CD4-positive, alpha-beta T cell treated with Interleukin-1 beta for 1 hour (primary cell): ENCODE measurements around the gene STK31.
"Not testable (repeated sequence)": the region's sequence is repeated elsewhere in the genome, so short reads cannot be mapped to it uniquely, and the experiment has no call there.

ENCODE experiments used
- DNase-seq, 2 donors: peaks; one replicate each; pipeline ENCODE4 v3.0.0-alpha.2; 2020 to 2022

Gene STK31

DNA sequence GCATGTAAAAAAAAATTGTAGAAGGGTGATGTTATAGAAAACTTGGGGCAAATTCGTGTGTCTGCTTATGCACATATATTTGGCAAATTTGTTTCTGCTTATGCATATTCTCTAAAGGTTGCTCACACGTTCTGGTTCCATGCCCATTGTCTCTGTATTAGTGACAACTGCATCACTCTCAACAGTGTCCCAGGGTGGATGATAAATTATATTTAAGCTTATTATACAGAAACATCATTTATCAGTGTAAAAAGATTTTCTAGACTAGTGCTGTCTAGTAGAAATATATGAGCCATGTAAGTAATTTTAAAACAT is 4.1 kb downstream of the STK31 start:
- no peak for DNase-seq

DNA sequence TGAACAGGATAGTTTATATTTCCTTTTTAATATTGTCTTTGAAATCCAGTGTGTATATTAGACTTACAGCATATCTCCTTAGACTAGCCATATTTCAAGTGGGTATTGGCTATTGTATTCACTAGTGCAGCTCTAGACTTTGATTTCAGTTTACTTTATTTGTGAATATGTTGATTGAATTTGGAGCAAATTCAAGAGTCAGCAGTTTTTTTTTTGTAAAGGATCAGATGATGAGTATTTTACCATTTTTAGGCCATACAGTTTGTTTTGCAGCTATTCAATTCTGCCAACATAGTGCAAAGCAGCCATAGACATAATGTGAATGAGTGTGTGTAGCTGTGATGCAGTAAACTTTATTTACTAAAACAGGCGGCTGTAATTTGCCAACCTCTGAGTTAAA is 4.6 kb downstream of the STK31 start:
- DNase-seq = no peak

DNA sequence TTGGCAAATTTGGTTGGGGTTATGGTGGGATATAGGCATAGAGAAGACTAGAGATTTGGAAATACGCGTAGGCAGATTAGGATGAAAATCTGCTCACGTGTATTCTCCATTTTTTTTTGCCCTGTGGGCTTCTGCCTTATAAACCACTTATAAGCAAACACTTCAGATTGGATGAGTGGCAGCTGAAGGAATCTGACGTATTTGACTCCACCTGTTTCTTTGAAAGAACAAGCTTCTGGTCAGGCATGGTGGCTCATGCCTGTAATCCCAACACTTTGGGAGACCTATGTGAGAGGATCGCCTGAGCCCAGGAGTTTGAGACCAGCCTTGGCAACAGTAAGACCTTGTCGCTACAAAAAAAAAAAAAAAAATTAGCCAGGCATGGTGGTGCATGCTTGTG is 5.1 kb downstream of the STK31 start:
- no peak for DNase-seq

DNA sequence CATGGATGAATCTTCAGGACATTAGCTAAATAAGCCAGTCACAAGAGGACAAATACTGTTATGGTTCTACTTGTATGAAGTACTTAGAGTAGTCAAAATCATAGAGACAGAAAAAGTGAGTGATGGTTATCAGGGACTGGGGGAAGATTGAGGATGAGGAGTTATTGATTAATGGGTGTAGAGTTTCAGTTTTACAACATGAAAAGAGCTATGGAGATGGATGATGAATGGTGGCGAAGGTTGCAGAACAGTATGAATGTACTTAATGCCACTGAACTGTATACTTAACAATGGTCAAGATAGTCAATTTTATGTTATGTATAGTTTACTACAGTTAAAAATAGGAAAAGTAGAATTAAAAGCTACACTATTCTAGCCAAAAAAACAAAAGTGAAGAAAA is 7.8 kb downstream of the STK31 start:
- no peak for DNase-seq

DNA sequence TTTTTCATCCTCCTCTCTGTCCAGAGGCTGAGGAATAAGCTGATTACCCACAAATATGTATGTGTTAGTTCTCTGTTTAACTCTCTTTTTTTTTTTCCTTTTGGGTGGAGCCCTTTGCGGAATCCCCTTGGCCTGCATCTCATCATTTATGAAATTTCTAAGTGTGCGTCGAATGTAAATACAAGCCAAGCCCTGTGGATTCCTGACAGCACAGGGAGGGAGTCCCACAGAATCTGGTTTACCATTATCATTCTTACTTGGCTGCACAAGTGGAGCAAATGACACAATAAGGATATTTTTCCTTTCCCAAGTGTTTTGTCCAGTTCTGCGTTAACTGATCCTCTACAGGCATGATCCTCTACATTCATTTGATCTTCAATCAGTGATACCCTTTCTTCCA is 11.4 kb downstream of the STK31 start:
- DNase-seq = no peak

DNA sequence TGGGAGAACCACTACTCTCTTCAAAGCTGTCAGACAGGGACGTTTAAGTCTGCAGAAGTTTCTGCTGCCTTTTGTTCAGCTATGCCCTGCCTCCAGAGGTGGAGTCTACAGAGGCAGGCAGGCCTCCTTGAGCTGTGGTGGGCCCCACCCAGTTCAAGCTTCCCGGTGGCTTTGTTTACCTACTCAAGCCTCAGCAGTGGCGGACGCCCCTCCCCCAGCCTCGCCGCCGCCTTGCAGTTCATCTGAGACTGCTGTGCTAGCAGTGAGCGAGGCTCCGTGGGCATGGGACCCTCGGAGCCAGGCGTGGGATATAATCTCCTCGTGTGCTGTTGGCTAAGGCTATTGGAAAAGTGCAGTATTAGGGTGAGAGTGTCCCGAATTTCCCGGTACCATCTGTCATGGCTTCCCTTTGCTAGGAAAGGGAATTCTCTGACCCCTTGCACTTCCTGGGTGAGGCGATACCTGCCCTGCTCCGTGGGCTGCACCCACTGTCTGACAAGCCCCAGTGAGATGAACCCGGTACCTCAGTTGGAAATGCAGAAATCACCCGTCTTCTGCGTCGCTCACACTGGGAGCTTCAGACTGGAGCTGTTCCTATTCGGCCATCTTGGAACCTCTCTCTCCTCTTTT is 12.7 kb downstream of the STK31 start:
- DNase-seq = not testable (repeated sequence)

DNA sequence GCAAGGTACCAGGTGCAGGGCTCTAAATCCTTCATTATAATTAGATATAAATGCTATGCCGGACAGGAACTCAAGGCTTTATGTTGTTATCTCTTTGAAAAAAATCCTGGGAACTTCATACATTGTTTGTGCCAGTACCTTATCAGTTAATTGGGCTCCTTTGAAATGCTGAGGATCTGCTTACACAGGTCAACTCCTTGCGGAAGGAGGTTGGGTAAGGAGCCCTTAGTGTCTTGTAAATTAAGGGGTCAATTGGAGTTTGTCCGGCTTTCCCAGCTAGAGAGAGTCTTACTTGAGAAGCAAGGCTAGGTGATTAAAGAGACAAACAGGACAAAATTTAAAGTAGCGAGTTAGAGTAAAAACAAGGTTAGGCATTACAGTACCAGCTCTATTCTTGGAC is 14.1 kb downstream of the STK31 start:
- not testable (repeated sequence) for DNase-seq

DNA sequence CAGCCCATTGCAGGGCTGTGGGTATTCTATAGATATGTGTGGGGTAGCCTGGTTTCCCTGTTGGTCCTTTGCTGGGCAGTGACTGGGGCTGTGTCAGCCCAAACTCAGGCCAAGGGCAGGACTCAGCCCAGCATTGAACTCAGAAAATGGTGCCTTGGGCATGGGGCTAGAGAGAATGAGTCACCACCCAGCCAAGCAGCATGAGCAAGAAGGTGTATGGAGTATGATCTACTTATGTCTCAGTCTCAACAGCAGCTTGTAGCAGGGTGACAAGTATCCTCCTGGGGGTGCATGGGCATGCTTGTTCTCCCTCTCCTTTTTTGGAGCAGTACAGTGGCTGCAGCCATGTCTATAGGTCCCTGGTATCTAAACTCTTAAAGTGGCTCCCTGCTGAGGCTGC is 32.0 kb downstream of the STK31 start:
- DNase-seq = no peak

DNA sequence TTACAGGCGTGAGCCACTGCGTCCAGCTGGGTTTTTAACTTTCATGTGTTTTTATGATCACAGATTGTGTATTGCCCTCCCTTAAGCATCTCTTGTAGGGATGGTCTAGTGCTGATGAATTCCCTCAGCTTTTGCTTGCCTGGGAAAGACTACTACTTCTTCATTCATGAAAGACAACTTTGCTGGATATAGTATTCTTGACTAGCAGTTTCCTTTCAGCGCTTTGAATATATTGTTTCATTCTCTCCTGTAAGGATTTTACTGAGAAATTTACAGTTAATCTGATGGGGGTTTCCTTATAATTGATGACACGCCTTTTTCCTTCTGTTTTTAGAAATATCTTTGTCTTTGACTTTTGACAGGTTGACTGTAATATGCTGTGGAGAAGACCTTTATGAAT is 33.2 kb downstream of the STK31 start:
- DNase-seq = no peak

DNA sequence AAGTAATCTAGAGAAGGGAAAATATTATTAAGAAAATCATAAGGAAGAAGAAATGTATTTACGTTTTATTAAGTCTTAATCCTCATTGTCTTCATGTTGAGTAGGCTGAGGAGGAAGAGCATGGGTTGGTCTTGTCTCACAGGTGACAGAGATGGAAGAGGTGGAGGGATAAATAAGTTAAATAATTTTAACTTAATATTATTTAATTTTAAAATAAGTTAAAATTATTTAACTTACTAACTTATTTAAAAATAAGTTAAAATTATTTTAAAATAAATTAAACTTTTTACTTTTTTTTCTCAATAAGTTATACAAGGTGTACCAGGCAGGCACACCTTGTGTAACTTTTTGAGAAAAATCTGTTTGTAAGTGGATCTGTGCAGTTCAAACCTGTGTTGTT is 36.6 kb downstream of the STK31 start:
- DNase-seq = no peak

DNA sequence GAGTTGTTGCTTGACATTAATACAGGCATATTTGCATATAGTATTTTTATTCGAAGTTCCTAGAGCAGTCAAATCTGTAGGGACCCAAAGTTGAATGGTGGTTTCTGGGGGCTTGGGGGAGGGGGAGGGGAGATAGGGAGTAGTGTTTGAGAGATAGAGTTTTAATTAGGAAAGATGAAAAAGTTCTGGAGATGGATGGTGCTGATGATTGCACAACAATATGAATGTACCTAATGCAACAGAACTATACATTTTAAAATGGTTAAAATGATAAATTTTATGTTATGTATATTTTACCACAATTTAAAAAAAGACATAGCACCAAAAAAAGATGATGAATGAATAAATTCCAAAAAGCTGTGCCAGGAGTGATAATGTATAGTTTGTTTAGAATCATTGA is 41.8 kb downstream of the STK31 start:
- no peak for DNase-seq

DNA sequence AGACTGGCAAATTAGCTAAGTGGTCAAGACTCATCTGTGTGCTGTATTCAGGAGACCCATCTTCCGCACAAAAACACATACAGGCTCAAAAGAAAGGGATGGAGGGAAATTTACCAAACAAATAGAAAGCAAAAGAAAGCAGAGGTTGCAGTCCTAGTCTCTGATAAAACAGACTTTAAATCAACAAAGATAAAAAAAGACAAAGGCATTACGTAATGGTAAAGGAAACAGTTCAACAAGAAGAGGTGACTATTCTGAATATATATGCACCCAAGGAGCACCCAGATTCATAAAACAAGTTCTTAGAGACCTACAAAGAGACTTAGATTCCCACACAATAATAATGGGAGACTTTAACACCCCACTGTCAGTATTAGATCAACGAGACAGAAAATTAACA is 48.8 kb downstream of the STK31 start:
- not testable (repeated sequence) for DNase-seq

DNA sequence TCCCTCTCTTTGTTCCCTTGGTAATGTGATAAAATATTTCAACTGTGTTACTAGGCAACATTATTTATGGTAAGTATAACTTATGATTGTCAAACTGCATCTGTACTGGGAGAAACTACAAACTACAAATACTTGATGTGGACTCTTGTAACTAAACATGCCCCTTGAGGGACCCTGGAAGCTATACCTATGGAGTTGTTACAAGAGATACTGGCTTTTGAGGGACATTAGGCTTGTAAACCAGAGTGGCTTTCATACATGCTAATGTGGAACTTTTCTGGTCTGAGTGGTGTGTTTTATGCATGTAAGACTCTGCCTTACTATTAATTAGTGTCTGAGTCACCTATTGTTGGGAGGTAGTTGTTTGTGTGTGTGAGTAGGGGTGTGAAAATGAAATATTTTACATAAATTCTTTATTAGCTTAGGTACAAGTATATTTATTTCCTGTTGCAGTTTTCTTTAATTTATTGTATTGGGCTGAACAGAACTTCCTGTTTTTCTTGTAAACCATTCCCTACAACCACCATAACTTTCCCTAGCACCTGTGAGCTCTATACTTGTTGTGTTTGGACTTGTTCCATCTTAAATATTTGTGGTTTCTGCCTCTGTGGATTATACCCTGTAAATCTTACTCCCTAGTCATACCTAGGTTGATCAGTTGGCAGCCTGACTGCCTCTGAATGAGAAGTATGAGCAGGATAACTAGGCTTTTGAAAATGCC is 49.8 kb downstream of the STK31 start:
- DNase-seq = no peak

DNA sequence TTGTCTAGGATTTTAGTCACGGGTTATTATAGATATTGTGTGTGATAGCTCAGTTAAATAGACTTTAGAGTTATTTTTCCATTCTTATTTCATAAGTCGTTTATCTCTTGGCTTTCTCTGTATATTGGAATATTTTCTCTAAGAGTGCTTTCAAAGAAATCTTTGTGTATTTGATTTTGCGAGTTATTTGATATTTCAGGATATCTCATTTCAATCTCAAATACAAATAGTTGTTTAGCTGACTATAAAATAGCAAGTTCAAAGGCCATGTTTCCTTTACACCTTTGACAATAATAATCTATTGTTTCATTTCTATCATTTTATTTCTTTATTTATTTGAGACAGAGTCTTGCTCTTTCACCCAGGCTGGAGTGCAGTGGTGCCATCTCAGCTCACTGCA is 55.9 kb downstream of the STK31 start:
- no peak for DNase-seq

DNA sequence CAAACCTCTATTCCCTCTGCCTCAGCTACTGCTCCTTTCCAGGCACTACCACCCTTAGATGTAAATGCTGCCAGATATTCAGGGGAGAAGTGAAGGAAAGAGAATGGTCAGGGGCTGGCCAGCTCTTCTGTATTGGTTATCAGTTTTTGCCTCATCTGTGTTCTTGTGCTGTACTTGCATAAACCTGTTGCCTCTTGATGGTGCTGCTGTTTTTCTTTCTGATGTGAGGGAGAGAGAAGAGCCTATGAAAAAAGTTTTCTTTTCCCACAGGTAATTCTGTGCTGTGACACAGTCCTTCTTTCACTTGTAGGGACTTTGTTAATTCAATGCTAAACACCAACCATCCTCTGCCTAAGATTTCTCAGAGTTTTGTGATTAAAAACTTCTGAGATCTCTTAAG is 57.5 kb downstream of the STK31 start:
- DNase-seq = no peak

DNA sequence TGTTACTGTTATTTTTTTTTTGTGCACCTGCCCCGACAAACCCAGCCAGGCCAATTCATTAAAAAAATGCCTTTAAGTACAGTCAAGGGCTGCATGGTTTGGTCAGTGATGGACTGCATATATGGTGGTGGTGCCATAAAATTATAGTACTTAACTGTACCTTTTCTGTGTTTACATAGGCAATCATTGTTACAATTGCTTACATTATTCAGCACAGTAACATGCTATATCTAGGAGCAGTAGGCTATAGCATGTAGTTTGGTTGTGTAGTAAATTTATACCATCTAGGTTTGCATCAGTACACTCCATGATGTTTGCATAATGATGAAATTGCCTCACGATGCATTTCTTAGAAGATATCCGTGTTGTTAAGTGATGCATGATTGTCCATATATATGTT is 58.0 kb downstream of the STK31 start:
- DNase-seq = no peak

DNA sequence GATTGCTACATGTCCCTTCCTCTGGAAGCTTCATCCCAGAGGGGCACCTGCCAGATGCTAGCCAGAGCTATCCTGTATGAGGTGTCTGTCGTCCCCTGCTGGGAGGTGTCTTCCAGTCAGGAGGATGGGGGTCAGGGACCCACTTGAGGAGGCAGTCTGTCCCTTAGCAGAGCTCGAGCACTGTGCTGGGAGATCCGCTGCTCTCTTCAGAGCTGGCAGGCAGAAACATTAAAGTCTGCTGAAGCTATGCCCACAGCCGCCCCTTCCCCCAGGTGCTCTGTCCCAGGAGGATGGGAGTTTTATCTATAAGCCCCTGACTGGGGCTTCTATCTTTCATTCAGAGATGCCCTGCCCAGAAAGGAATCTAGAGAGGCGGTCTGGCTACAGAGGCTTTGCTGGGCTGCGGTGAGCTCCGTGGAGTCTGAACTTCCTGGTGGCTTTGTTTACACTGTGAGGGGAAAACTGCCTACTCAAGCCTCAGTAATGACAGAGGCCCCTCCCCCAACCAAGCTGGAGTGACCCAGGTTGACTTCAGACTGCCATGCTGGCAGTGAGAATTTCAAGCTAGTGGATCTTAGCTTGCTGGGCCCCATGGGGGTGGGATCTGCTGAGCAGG is 69.3 kb downstream of the STK31 start:
- not testable (repeated sequence) for DNase-seq

DNA sequence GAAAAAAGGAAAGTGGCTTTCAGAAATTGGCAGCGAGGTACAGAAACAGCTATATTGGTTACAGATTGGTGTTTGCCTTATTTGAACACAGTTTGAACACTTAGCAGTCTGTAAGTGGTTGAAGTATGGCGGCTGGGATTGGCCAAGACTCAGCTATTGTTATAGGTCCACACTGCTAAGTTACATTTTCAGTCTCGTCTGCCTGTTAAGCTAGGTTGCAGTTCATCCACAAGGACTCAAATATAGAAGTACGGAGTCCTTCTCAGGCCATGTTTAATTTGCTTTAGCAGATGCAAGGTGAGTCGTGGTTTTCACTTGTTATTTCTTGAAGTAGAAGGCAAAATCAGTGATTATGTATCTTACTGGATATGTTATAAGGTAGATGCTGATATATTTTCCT is 73.1 kb downstream of the STK31 start:
- no peak for DNase-seq

DNA sequence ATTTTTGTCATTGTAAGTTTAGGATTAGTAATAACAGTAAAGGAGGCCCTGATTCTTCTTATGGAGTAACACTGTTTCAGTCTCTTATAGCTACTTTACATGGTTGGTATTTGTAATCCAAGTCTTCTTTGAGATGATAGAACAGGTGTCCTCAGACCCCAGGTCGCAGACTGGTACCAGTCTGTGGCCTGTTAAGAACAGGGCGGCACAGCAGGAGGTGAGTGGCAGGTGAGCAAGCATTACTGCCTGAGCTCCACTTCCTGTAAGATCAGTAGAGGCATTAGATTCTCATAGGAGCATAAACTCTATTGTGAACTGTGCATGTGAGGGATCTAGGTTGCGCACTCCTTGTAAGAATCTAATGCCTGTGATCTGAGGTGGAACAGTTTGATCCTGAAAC is 77.3 kb downstream of the STK31 start:
- no peak for DNase-seq

DNA sequence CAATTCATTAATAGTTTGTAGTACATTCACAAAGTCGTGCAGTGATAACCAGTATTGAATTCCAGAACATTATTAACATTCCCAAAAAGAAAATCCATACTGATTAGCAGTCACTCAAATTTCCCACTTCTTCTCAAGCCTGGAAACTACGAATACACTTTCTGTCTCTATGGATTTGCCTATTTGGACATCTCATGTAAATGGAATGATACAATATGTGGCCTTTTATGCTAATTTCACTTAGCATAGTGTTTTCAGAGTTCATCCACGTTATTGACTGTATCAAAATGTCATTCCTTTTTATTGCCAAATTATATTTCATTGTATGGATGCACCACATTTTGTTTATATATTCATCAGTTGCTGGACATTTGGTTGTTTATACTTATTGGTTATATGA is 78.8 kb downstream of the STK31 start:
- DNase-seq = no peak

DNA sequence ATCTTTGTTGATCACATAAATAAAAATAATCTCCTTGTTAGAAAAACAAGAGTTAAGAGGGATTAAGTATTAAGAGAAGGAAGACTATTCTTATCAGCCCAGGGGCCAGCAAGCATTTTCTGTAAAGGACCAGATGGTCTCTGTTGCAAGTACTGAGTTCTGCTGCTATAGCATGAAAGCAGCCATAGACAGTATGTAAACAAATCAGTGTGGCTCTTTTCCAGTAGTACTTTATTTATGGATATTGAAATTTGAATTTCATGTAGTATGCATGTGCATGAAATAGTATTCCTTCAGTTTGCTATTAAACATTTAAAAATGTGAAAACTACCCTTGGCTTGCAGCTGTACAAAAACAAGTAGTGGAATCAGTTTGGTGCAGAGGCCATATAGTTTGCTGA is 81.7 kb downstream of the STK31 start:
- DNase-seq = no peak

DNA sequence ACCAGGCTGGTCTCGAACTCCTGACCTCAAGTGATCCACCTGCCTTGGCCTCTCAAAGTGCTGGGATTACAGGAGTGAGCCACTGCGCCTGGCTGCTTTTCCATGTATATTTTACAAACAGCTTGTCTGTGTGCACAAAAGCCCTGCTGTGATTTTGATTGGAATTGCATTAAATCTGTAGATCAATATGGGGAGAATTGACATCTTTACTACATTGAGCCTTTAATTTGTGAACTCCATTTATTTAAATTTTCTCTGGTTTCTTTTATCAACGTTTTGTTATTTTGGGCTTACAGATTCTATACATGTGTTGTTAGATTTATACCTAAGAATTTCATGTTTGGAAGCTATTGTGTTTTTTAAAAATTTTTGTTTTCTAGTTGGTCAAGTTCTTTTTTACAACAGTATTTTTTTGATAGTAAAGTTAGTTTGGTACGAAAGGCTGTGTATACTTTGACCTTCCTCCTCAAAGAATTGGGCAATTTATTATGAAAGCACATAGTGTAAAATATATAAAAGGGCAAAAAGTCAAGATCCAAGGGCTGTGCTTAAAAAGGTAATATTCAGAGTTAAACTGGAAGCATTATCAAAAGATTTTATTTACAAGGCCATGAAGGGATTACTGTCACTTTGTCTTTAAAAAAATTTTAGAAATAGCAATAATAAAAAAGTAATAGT is 92.8 kb downstream of the STK31 start:
- no peak for DNase-seq

DNA sequence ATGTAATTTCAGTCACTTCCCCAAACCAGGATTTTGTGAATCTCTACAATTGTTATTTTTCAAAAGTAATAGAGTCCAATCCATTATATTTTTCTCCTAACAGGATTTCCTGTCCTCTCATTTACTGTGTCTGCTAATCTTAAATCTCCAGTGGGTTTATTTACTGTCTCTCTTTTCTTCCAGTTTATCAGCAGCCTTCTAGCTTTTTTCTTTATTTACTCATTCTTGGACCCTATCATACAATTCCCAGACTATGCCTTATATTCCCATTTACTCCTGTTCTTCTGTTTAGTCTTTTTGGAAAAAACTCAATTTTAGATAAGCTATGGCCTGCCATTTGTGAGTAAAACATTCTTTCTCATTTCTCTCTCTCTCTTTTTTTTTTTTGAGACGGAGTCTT is 94.7 kb downstream of the STK31 start:
- no peak for DNase-seq

DNA sequence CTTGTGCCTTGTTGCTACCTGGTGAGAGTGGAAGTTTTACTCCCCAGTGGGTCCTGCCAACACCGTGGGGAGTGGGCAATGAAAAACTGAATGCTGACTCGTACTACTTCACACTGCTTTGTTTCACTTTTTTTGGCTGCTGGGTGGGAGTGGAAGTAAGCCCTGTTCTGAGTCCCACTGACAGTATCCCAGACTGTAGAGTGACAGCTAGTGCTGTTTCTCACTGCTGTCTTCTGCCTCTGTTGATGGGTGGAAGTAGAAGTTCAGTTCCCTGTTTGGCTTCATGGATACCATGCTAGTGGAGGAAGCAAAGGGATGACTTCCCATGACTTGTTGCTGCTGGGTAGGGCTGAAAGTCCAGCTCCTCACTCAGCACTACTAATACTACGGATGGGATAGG is 98.4 kb downstream of the STK31 start:
- DNase-seq = no peak
